Measurements from ENCODE around the gene SUN5.

The SUN5 gene

GRCh38 chr20:33026779-33027759 lies 22.8 kb upstream of the SUN5 start:
- DNase-seq = no peak

DNA sequence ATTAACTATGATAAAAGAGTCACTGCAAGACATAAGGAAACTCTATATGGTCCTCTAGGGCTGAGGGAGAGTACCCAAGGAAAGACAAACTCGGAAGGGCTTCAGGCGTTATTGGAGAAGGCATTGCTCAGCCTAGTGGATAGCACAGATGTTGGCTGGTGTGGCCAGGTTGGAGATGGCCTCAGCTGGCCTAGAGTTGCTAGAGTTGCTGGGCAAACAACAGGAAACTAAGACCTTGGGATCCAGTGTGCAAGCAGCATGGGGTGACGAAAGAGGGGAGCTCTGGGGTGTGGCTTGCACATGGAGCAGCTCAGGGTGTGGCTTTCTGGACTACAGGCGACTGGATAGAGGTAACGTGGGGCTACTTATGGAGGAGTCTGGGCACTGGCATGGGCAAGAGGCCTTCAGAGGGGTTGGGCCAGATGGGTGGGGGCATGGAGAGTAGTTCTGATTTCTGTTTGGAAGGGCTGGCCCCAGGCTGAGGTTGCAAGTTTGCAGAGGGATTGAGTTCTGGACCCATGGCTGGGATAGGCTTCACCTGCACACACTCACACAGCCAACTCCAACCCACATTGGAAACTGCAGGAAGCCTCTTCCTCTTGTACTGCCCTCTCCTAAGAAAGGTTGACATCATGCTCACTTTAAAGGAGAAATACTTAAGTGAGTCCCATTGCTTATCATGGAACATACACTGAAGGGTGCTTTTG lies 22.0 kb upstream of the SUN5 start:
- no peak for DNase-seq

DNA sequence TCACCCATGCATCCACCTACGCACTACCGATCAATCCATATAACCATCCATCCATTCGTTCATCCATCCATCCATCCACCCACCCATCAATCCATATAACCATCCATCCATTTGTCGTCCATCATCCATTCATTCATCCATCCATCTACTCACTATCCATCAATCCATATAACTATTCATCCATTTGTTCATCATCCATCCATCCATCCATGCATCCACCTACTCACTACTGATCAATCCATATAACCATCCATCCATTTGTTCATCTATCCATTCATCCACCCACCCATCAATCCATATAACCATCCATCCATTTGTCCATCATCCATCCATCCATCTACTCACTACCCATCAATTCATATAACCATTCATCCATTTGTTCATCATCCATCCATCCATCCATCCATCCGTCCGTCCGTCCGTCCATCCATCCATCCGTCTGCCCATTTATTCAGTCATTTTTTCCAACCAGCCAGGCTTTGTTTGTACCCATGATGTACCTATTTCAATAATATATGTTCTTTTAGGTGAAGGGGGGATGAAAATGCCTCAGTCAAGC lies 21.2 kb upstream of the SUN5 start:
- DNase-seq = no peak

GRCh38 chr20:33024609-33025317 lies 20.5 kb upstream of the SUN5 start:
- DNase-seq = no peak

- no peak for DNase-seq
Observed at GRCh38 chr20:33024243-33024560, 20.0 kb upstream of the SUN5 start.

DNA sequence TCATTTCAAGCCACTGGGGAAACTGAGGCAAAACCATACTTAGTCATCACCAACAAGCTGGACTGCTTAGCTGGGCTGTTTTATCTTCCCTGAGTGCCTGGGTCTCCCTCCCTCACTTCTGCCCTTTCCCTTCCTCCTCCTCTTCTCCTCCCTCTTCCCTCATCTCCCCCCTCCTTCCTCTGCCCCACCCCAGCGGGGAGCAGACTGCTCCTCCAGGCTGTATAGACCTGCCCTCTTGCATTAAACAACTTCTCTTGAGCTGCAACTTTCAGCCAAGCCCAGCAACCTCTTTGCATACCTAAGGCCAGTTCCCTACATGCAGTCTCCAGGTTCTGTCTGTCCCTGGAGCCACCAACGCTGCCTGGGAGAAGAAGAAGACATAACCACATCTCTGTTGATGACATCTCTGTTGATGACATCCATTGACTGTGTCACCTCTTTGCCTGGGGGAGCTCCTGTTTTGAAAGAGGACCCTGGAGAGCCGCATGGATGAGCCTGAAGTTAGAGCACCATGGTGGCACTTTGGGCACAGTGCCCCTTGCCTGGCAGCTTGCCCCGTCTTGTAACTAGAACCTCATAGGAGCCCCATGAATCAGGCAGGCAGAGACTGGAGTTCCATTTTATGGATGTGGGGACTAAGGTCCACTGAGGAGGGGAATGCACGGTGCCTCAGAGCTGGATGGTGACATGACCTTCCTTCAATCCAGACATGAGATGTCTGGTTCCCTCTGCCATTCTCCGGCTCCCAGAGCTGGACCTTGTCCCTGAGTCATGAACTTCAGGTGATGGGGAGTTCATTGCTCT lies 19.4 kb upstream of the SUN5 start:
- DNase-seq = no peak

DNA sequence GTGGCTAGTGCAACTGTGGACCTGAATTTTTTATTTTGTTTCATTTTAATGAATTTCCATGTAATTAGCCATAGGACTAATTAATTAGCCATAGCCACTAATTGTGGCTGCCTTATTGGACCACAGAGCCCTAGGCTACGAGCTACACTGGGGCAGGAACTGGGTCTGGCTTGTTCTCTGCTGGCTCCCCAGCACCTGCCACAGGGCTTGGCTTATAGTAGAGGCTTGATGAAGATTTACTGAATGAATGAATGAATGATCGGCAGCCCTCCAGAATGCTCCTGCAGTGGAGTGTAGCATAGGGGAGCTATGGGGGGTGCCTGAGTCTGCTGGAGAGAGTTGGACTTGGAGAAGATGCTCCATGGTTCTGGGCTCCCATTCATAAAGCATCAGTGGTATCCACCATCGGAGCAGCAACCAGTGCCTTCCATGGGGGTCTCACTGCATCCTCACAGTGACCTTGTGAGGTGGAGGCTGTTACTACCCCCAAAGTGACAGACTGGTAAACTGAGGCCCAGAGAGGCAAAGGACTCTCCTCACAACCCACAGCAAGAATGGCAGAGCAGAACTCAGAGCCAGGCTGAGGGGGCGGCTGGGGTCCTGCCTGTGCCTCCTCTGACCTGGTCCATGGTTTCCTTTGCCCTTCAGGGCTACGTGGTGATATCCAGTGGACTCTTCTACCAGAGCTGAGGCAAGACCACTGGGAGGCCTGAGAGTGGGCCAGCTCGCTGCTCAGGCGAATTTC lies 18.6 kb upstream of the SUN5 start:
- DNase-seq = no peak

DNA sequence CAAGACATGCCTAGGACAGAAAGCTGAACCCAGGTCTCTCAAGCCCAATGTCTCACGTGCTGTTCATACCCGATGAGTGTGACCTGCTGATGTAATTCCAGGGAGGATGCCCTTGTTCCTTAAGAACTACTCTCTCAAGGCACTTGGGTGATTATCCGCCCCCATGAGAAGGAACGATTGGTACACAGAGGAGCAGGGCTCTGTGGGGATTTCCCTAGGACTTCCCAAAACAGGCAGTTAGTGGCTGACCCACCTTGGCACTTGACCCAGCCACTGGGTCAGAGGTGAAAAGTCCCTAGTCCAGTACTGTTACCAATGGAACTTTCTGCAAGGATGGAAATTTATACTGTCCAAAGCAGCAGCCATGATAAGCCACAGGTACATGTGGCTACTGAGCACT lies 18.1 kb upstream of the SUN5 start:
- no peak for DNase-seq

DNA sequence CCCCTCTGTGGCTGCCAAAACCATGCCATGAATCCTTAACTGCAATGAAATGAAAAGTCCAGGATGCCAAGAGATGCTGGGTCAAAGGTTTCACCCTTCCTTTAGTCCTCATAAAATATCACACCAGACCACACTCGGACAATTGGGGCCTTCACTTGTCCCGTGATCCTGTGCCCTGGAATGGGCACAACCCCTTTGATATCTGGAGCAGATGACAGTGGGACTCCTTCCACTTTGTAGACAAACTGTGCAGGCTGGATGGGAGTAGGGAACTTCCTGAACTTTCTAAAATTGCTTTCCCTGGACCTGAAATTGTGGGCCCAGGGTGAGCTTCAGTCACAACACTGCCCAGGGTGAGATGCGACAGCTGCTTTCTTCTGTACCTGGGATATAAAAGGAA lies 17.6 kb upstream of the SUN5 start:
- no peak for DNase-seq

GRCh38 chr20:33020278-33021161 lies 16.3 kb upstream of the SUN5 start:
- DNase-seq = no peak

DNA sequence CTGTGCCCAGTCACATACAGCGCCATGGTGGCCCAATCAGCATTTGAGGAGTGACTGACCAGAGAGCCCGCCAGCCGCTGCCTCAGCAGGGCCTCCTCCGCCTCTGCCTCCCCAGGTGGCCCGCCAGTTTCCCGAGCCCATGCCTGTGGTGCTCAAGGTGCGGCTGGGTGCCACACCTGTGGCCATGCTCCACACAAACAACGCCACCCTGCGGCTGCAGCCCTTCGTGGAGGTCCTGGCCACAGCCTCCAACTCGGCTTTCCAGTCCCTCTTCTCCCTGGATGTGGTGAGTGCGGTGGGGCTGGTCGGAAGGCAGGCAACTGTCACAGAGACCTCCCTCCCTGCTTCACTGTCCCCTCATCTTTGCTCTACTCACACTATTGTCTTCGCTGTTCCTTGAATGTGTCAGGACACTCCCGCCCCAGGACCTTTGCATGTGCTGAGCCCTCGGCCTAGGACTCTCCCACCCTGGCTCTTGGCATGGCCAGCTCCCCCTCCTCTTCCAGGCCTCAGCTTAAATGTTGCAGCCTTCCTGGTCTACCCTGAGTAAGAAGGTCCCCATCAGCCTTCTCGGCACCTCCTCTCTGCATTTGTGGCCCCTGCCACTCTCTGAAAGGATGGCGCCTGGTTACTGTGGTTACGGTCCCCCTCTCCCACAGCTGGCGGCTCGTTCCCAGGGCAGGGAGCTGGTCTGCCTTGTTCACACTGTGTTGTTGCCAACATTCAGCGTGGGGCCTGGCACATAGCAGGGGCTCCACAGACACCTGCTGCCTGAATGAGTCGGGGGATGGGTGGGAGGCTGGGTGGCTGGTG lies 15.4 kb upstream of the SUN5 start:
- DNase-seq = no peak

DNA sequence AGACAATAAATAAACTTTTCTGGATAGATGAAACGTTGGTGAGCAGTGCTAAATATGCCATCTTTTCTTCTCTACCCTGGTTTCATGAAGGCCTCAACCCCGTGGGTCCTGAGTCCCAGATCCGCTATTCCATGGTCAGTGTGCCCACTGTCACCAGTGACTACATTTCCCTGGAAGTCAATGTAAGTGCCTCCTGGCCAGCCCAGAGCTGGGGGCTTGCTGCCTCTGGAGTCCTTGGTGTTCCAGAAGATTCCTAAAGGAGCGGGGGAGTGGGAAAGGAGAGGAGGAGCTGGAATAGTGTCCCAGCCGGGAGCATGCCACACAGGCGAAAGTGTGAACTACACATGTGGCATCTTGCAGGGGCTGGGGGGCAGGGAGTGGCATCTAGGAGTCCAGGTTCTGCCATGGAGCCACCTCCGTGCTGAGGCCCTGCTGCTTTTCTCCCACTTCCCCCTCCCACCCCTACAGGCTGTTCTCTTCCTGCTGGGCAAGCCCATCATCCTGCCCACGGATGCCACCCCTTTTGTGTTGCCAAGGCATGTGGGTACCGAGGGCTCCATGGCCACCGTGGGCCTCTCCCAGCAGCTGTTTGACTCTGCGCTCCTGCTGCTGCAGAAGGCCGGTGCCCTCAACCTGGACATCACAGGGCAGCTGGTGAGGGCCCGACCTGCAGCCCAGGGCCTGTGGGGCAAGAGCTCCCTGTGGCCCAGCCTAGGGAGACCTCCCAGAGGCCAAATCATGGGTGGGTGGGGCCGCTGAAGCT lies 14.1 kb upstream of the SUN5 start:
- DNase-seq = no peak

DNA sequence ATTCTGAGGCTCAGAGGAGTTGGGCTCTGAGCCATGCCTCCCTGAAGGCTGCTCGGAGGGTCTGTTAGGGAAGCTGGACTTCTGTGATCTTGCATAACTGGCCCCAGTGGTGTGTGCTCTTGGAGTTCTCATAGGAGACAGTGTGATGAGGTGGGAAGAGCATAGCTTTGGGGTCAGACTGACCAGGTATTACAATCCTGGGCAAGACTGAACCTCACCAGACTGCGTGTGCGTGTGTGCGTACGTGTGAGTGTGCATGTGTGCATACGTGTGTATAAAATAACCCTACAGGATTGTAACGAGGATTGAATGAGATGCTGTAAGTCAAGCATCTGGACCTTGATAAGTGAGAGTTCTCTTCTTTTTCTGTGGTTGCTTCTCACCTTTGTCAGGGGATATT lies 13.3 kb upstream of the SUN5 start:
- DNase-seq = no peak

- DNase-seq = no peak
Observed at GRCh38 chr20:33016581-33017109, 12.4 kb upstream of the SUN5 start.

DNA sequence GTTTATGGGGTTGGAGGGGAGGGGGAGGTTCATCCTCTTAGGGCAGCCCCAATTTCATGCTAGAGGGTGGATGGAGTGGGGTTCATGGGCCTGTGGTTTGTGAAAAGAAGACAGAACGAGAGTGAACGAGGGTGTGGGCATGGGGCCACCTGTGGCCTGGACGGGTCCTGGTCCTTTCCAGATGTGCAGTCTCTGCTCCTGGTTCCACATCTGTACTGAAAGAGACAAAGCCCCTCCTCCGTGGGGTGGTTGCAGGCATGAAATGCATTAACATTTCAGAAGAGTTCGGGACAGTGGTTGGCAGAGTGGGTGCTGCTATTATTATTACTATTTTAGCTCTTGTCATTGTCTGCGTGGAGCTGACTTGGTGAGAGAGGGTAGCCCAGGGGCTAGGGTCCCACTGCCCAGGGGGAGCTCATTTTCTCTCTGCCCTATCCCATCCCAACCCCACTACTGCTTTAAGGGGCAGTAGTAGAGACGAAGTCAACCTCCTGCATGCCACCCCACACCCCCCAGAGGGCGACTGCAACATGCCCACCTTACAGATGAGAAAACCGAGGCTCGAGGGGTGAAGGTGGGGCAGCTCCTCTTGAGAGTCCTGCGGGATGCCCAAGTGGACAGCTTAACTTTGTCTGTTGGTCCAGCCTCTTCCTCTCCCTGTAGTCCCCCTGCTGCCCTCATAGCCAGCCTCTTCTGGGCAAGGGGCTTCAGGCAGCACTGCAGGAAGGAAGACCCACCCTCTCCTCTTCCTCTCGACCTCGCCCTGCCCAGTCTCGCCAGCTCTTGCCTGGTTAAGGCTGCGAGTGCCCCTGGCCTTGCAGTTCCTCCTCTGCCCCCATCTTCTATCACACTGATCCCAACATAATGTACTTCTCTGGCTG lies 11.7 kb upstream of the SUN5 start:
- no peak for DNase-seq

DNA sequence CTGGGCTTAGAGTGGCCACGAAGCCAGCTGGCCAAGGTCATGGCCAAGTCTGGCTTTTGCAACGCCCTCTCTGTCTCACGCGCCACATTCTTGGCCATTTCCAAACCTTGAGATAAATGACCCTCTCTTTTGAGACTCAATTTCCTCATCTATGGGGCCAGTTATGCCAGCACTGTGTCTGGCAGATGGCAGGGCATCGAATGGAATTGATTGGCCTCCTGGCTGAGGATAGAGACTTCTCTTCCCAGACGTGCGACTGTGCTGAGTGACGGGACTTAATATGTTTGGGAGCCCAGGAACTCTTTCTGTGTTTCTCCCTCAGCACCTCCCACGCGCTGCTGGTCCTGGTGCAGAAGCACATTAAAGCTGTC lies 10.9 kb upstream of the SUN5 start:
- DNase-seq = no peak

GRCh38 chr20:33014336-33015113 lies 10.3 kb upstream of the SUN5 start:
- no peak for DNase-seq
